ENCODE data around the gene MPZ.

- TF ChIP-seq CTCF (IDR thresholded peaks at IDR 0.05; ENCODE audit: insufficient read depth, low read depth, low read length) (no peak), EZH2 (IDR thresholded peaks at IDR 0.05; ENCODE audit: insufficient read depth, low read length) (no peak)
Measured at GRCh38 chr1:161297415-161297814, 12.4 kb downstream of the MPZ start.
